ENCODE measurements around the gene SH3RF3. TPM values are rescaled to one million over a fixed set of nuclear protein-coding genes. Genes with fewer than 3 reads are reported as not detected.

Gene SH3RF3
- total and polyA plus RNA-seq, 12 donors: 0.72 to 19.1 (median 12.2) TPM

GRCh38 chr2:109259671-109260070 lies 130.7 kb downstream of the SH3RF3 start:
- Histone ChIP-seq H3K27me3 (no peaks in the 10 kb centered on the region), H3K4me3 (no peak overlapping the region), H3K9me3 (replicated peaks in 1 of 3) (no peaks in the 10 kb centered on the region), H3K36me3 (replicated peaks in 1 of 2) (no peaks in the 10 kb centered on the region), H3K4me1 (replicated peaks in 1 of 2) (peaks cover 18 to 48% of the 10 kb centered on the region in 2 donors), H3K27ac (no peak overlapping the region)
- WGBS, 4 donors: 78 to 93% (median 89%) methylated on average over 8 of the region's 8 CpGs
- no peak for DNase-seq
- intact Hi-C loops (cut with DNase I): no loop called here
- TF ChIP-seq CTCF (IDR thresholded peaks at IDR 0.05) (no peak), POLR2A (IDR thresholded peaks at IDR 0.05) (no peak)

- WGBS, 4 donors: 90 to 94% (median 93%) methylated on average over 10 to 11 of the region's 11 CpGs
- Histone ChIP-seq H3K27me3 (no peaks in the 10 kb centered on the region), H3K27ac (no peak overlapping the region), H3K9me3 (replicated peaks in 1 of 3) (no peaks in the 10 kb centered on the region), H3K4me3 (no peak overlapping the region), H3K36me3 (replicated peaks in 1 of 2) (no peaks in the 10 kb centered on the region), H3K4me1 (replicated peaks in 1 of 2) (peaks cover 17 to 46% of the 10 kb centered on the region in 2 donors)
- TF ChIP-seq POLR2A (IDR thresholded peaks at IDR 0.05): no peak
- TF ChIP-seq CTCF (IDR thresholded peaks at IDR 0.05): no peak
- intact Hi-C loops (cut with DNase I): no loop called here
- DNase-seq: peak in 1 of 7 donors; percentile 3
Measured at GRCh38 chr2:109260116-109260855, 131.3 kb downstream of the SH3RF3 start.

- H3K27me3 ChIP-seq: no peaks in the 10 kb centered on the region
- no peaks in the 10 kb centered on the region for H3K36me3 ChIP-seq (replicated peaks in 1 of 2)
- DNase-seq: peak in 1 of 7 donors; percentile 14
- TF ChIP-seq POLR2A (IDR thresholded peaks at IDR 0.05): no peak
- peak in 2 of 6 experiments; percentile 11 to 41 for TF ChIP-seq CTCF (IDR thresholded peaks at IDR 0.05)
- H3K9me3 ChIP-seq (replicated peaks in 1 of 3): no peaks in the 10 kb centered on the region
- H3K4me3 ChIP-seq: no peak overlapping the region
- peaks cover 12 to 41% of the 10 kb centered on the region in 2 donors for H3K4me1 ChIP-seq (replicated peaks in 1 of 2)
- intact Hi-C loops (cut with DNase I): no loop called here
- WGBS, 4 donors: 64 to 79% (median 71%) methylated on average over 7 to 8 of the region's 8 CpGs
- no peak overlapping the region for H3K27ac ChIP-seq
Measured at GRCh38 chr2:109260886-109261700, 132.1 kb downstream of the SH3RF3 start.

GRCh38 chr2:109261906-109262631 lies 133.1 kb downstream of the SH3RF3 start:
- Histone ChIP-seq H3K9me3 (replicated peaks in 1 of 3) (no peaks in the 10 kb centered on the region), H3K4me3 (no peak overlapping the region), H3K27me3 (no peaks in the 10 kb centered on the region), H3K36me3 (replicated peaks in 1 of 2) (no peaks in the 10 kb centered on the region), H3K4me1 (replicated peaks in 1 of 2) (peaks cover 7 to 40% of the 10 kb centered on the region in 2 donors), H3K27ac (no peak overlapping the region)
- intact Hi-C loops (cut with DNase I): no loop called here
- no peak for TF ChIP-seq POLR2A (IDR thresholded peaks at IDR 0.05)
- TF ChIP-seq CTCF (IDR thresholded peaks at IDR 0.05): no peak
- WGBS, 4 donors: 89 to 93% (median 90%) methylated on average over 10 of the region's 10 CpGs
- peak in 1 of 7 donors; percentile 3 for DNase-seq

All from adrenal gland (tissue), 12 donors.